Endothelial cell of hepatic sinusoid (primary cell): ENCODE results near the gene ERVV-1.
"Not testable (repeated sequence)": the region's sequence is repeated elsewhere in the genome, so short reads cannot be mapped to it uniquely, and the experiment has no call there.

Experiments used
- in situ Hi-C: cut with HindIII; loops from 2 replicates; pipeline ENCODE4 v1.10.0; 2017; ENCODE audit warnings: low sequenced_read_pairs

ERVV-1 gene

GRCh38 chr19:53015730-53016129 lies 2.0 kb downstream of the ERVV-1 start:
- in situ Hi-C loops = loop anchor here (5.0 kb wide), 1 partner anchor 57 kb away; no protein-coding TSS in a partner anchor

- in situ Hi-C loops = loop anchor here (5.0 kb wide), 1 partner anchor 53 kb away; no protein-coding TSS in a partner anchor
These were observed 6.0 kb downstream of the ERVV-1 start for GRCh38 chr19:53019684-53020083.

DNA sequence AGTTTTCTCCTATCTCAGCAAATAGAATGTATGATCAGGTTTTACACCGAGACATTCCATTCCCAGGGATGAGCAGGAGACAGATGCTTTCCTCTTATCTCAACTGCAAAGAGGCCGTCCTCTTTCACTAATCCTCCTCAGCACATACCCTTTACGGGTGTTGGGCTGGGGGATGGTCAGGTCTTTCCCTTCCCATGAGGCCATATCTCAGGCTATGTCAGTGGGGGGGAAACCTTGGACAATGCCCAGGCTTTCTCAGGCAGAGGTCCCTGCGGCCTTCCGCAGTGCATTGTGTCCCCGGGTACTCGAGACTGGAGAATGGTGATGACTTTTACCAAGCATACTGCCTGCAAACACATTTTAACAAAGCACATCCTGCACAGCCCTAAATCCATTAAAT lies 14.6 kb downstream of the ERVV-1 start:
- in situ Hi-C loops = not testable (repeated sequence)

GRCh38 chr19:53034054-53034453 lies 20.3 kb downstream of the ERVV-1 start:
- in situ Hi-C loops = no loop called here

GRCh38 chr19:53034948-53035675 lies 21.4 kb downstream of the ERVV-1 start:
- in situ Hi-C loops = no loop called here

DNA sequence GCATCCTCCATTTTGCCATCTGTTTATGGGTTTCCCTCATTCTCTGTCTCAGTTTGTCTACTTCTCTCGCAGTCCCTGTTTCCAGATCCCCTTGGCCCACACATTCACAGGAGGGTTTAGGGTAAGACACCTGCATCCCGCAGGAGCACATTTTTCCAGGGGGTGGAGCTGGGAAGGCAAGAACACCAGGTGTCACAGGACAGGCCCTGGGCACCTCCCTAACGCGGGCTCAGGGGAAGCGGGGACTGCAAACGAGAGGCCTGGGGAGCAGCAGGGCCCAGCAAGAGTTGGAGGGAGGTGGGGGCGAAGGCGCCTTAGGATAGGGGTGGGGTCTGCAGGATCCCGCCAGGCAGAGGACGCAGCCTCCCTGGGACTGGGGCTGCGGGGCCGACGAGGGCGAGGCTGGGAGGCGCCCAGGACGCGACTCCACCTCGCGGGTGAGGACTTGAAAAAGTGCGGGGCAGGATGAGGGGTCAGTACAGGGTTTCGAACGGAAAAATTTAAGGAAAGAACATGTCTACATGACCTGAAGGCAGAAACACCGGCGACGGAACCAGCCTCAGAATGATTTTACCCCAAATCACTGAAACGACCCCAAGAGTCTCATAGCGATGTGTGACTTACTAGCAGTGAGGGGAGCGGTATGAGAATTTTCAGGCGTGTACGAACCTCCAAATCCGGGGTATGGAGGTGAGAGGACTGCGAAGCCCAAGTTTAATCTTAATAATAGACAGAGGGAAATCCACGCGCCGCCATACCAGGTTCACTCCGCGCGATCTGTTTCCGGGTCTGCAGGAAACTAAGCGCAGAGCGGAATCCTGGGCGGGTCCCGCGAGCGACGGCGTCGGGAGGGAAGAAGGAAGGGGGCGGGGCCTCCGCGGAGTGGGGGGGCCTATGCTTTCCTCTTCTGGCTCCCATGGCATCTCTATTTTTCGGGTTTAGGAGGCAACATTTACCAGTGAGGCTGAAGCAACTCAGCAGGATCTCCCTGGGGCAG lies 23.7 kb downstream of the ERVV-1 start:
- in situ Hi-C loops = no loop called here

DNA sequence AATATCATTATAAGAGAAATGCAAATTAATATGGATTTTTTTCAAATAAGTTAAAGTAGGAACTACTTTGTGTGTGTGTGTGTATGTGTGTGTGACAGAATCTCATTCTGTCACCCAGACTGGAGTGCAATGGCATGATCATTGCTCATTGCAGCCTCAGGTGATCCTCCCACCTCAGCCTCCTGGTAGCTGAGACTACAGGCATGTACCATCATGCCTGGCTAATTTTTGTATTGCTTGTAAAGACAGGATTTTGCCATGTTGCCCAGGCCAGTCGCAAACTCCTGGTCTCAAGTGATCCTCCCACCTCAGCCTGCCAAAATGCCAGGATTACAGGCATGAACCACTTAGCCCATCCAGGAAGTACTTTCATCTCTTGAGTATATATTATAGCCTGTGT lies 27.6 kb downstream of the ERVV-1 start:
- in situ Hi-C loops = no loop called here

GRCh38 chr19:53045536-53045935 lies 31.8 kb downstream of the ERVV-1 start:
- in situ Hi-C loops = no loop called here

- in situ Hi-C loops = no loop called here
These were observed 33.7 kb downstream of the ERVV-1 start for GRCh38 chr19:53047379-53047778.

DNA sequence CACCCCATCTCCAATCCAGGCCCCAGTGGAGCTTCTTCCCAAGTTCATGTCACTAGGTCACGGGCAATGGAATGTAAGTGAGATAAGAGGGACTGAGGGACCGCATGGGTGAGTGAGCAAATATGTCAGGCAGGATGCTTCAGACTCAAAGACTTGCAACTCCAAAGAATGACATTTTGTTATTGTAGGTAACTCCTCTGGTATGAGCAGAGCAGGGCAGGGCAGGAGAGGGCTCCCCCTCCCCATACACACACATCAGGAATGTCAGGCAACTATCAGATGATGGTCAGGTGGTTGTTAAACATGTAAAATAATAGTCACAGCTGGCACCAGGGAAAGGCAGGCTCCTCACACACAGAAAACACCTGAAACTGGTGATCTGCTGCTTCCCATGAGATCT lies 41.4 kb downstream of the ERVV-1 start:
- in situ Hi-C loops = no loop called here

DNA sequence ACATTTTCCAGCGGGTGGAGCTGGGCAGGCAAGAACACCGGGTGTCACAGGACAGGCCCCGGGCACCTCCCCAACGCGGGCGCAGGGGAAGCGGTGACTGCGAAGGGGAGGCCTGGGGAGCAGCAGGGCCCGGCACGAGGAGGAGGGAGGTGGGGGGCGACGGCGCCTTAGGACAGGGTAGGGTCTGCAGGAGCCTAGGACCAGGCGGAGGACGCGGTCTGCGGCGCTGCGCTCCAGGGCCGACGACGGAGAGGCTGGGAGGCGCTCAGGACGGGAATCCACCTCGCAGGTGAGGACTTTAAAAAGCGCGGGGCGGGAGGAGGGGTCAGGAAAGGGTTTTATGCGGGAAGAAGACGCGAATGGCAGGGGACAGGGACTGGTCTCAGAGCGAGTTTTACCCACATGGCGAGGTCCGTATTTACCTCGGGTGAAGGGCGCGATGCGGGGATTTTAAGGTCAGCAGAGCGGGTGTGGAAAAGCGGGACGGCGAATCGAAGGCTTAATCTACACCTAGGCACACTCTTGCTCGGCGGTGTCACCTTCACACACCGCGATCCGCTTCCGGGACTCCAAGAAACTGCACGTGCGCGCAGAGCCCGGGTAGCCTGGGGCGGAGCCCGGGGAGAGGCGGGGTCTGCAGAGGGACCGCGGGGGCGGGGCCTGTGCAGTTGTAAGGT lies 44.3 kb downstream of the ERVV-1 start:
- in situ Hi-C loops = no loop called here
